ENCODE data around the gene KLB. TPM values are rescaled to one million over a fixed set of nuclear protein-coding genes. Genes with fewer than 3 reads are reported as not detected.

KLB gene
- polyA plus RNA-seq, 1 donor (not counting 4 experiments of a cell fraction or from before 2014, with no cell fraction given): not detected

DNA sequence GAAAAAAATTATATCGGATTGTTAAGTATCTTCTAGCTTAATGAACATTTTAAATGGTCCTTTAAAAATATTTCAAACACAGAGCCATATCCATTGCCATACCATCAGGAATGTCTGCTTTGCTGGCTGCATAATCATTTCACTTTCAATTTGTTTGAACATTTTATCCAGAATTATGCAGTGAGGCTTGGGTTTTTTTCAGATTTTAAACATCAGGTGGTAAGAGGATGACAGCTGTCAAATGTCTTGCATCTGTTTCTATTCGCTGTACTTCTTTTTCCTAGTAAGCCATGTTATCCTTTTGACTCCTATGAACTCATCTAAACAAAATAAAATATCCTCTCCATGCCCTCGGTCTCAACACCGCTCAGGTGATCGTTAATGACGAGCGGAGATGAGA lies 41.4 kb upstream of the KLB start:
- H3K4me3 ChIP-seq (ENCODE audit: control insufficient read depth in 2 of 3, extremely low read depth in 1 of 3, insufficient read depth in 2 of 3, low read depth in 1 of 3, low read length in 3 of 3): peak overlapping the region; percentile 72 to 99 (median 83)
- H3K9ac ChIP-seq (ENCODE audit: control insufficient read depth, extremely low read depth, insufficient read depth, low read length): peak overlapping the region; percentile 79
- TF ChIP-seq, protein P1, sequence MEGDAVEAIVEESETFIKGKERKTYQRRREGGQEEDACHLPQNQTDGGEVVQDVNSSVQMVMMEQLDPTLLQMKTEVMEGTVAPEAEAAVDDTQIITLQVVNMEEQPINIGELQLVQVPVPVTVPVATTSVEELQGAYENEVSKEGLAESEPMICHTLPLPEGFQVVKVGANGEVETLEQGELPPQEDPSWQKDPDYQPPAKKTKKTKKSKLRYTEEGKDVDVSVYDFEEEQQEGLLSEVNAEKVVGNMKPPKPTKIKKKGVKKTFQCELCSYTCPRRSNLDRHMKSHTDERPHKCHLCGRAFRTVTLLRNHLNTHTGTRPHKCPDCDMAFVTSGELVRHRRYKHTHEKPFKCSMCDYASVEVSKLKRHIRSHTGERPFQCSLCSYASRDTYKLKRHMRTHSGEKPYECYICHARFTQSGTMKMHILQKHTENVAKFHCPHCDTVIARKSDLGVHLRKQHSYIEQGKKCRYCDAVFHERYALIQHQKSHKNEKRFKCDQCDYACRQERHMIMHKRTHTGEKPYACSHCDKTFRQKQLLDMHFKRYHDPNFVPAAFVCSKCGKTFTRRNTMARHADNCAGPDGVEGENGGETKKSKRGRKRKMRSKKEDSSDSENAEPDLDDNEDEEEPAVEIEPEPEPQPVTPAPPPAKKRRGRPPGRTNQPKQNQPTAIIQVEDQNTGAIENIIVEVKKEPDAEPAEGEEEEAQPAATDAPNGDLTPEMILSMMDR (optimal IDR thresholded peaks at IDR 0.05 in 1 of 3, IDR thresholded peaks at IDR 0.05 in 1 of 3, conservative IDR thresholded peaks at IDR 0.05 in 1 of 3; ENCODE audit: extremely low read depth in 1 of 3, insufficient read depth in 2 of 3, low read length in 3 of 3): no peak
- TF ChIP-seq EZH2 (IDR thresholded peaks at IDR 0.05; ENCODE audit: low read length): no peak
- peak overlapping the region; percentile 78 for H3K27ac ChIP-seq (ENCODE audit: control insufficient read depth, insufficient read depth, low read length)
- peak overlapping the region; percentile 95 for H2AFZ ChIP-seq (ENCODE audit: control insufficient read depth, low read length)
- dilution Hi-C loops (cut with MboI; ENCODE audit: extremely low pct_ligation_motif_present, low sequenced_read_pairs): no loop called here
- H3K4me2 ChIP-seq (ENCODE audit: control insufficient read depth, extremely low read depth, insufficient read depth, low read depth, low read length): peak overlapping the region; percentile 84
- FAIRE-seq (no peak), DNase-seq (ENCODE audit: low read depth, low spot score) (no peak)
- H4K20me1 ChIP-seq (ENCODE audit: control insufficient read depth, extremely low read depth, insufficient read depth, low read length): no peaks in the 10 kb centered on the region
- H3K9me1 ChIP-seq (ENCODE audit: control insufficient read depth, extremely low read depth, insufficient read depth, low read length): no peaks in the 10 kb centered on the region
- H3K4me1 ChIP-seq (ENCODE audit: control insufficient read depth, extremely low read depth, insufficient read depth, low read length): peaks cover 8% of the 10 kb centered on the region
- no peaks in the 10 kb centered on the region for H3K9me3 ChIP-seq (ENCODE audit: control insufficient read depth, low read depth, low read length)
- no peaks in the 10 kb centered on the region for H3K36me3 ChIP-seq (ENCODE audit: control insufficient read depth in 2 of 2, extremely low read depth in 1 of 2, insufficient read depth in 2 of 2, low read length in 2 of 2)
- H3K27me3 ChIP-seq (ENCODE audit: control insufficient read depth, extremely low read depth, insufficient read depth, low read length): no peaks in the 10 kb centered on the region
- peaks cover 55% of the 10 kb centered on the region for H3K79me2 ChIP-seq (ENCODE audit: control insufficient read depth, insufficient read depth, low read length)

DNA sequence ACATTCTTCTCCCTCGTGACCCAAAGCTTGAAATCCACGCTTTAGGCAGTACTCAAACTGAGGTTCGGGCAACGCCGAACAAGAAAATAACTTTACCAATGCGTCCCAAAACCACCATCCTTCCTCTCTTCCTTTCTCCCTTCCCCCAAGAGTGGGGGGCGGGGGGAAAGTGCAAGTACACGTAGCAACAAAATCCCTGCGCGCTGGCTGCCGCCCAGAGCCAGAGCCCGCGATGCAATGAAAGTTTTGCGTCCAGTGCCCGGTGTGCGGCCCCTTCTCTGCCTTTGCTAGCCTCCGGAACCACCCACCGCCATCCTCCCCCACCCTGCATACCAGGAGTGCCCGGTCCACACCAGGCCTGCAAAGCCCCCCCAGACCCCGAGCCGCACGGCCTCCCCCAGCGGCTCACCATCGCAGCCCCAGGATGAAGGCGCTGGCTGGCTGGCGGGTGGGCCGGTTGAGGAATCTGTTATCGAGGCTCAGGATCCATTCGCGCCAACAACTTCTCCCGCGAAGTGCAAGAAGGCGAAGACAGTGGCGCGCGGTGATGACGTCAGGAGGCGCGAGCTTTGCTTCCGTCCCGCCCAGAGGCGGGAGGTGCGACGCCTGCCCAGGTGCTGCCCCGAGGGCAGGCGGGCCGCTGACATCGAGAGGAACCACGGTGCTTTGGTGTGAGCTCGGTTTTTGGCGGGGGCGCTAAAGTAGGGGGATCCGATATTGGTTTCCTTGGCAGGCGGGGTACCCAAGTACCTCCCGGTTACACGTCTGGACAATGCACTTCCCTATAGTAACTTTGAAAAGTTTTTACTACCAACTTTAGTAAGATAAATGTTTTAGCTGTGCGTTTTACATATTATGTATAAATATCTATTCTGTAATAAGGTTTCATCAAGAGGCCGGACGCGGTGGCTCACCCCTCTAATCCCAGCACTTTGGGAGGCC lies 40.6 kb upstream of the KLB start, which contains the start of gene RFC1:
Gene RFC1 (minus strand): TSS at position 533 of the 942 bp plus-strand sequence. CDS start 121 bp downstream, at position 412.
- Histone ChIP-seq H3K4me2 (ENCODE audit: control insufficient read depth, extremely low read depth, insufficient read depth, low read depth, low read length) (peak within 1 kb of the TSS; percentile 84), H3K9me1 (ENCODE audit: control insufficient read depth, extremely low read depth, insufficient read depth, low read length) (no peaks in the 10 kb centered on the region), H3K27ac (ENCODE audit: control insufficient read depth, insufficient read depth, low read length) (peak within 1 kb of the TSS; percentile 78), H3K4me3 (ENCODE audit: control insufficient read depth in 2 of 3, extremely low read depth in 1 of 3, insufficient read depth in 2 of 3, low read depth in 1 of 3, low read length in 3 of 3) (peak within 1 kb of the TSS; percentile 72 to 99 (median 83)), H3K9ac (ENCODE audit: control insufficient read depth, extremely low read depth, insufficient read depth, low read length) (peak within 1 kb of the TSS; percentile 79), H2AFZ (ENCODE audit: control insufficient read depth, low read length) (peak within 1 kb of the TSS; percentile 95), H3K79me2 (ENCODE audit: control insufficient read depth, insufficient read depth, low read length) (peaks cover 48% of the 10 kb centered on the region), H3K36me3 (ENCODE audit: control insufficient read depth in 2 of 2, extremely low read depth in 1 of 2, insufficient read depth in 2 of 2, low read length in 2 of 2) (no peaks in the 10 kb centered on the region), H3K27me3 (ENCODE audit: control insufficient read depth, extremely low read depth, insufficient read depth, low read length) (no peaks in the 10 kb centered on the region), H3K4me1 (ENCODE audit: control insufficient read depth, extremely low read depth, insufficient read depth, low read length) (peaks cover 8% of the 10 kb centered on the region), H3K9me3 (ENCODE audit: control insufficient read depth, low read depth, low read length) (no peaks in the 10 kb centered on the region), H4K20me1 (ENCODE audit: control insufficient read depth, extremely low read depth, insufficient read depth, low read length) (no peaks in the 10 kb centered on the region)
- DNase-seq (ENCODE audit: low read depth, low spot score): peak; percentile 32
- peak; percentile 66 for FAIRE-seq
- TF ChIP-seq, protein P1 (optimal IDR thresholded peaks at IDR 0.05 in 1 of 3, IDR thresholded peaks at IDR 0.05 in 1 of 3, conservative IDR thresholded peaks at IDR 0.05 in 1 of 3; ENCODE audit: extremely low read depth in 1 of 3, insufficient read depth in 2 of 3, low read length in 3 of 3): no peak
- no peak for TF ChIP-seq EZH2 (IDR thresholded peaks at IDR 0.05; ENCODE audit: low read length)
- dilution Hi-C loops (cut with MboI; ENCODE audit: extremely low pct_ligation_motif_present, low sequenced_read_pairs): no loop called here
